ENCODE measurements around the gene ZNF180.

Gene ZNF180

GRCh38 chr19:44430956-44431355 lies 69.4 kb downstream of the ZNF180 start:
- H3K9ac ChIP-seq (ENCODE audit: low read length): no peak overlapping the region
- H3K27me3 ChIP-seq (ENCODE audit: control insufficient read depth in 1 of 2, insufficient read depth in 2 of 2, low read length in 2 of 2): no peaks in the 10 kb centered on the region
- H3K36me3 ChIP-seq (ENCODE audit: insufficient read depth, low read length): peaks cover 27% of the 10 kb centered on the region
- peaks cover 83% of the 10 kb centered on the region for H3K9me3 ChIP-seq (ENCODE audit: low read length)
- H3K4me1 ChIP-seq (ENCODE audit: insufficient read depth, low read length): no peaks in the 10 kb centered on the region
- no peak overlapping the region for H3K27ac ChIP-seq (ENCODE audit: low read depth, low read length)
- no peak overlapping the region for H3K4me3 ChIP-seq (ENCODE audit: low read depth in 1 of 2, low read length in 2 of 2)
